Neuronal stem cell (in vitro differentiated cells): ENCODE data around the gene ZSCAN25.

Experiments
- DNase-seq: peaks from one replicate; pipeline ENCODE4 v3.0.0-alpha.2; 2013; ENCODE audit warnings: low spot score
- H2AFZ ChIP-seq: one replicate; pipeline ENCODE4 v1.6.1; 2013; ENCODE audit warnings: mild to moderate bottlenecking, low read length, inconsistent platforms
- H2AK5ac ChIP-seq: 2 replicates; pipeline ENCODE4 v1.6.1; 2013; ENCODE audit warnings: low read depth, mild to moderate bottlenecking, inconsistent platforms, low read length, moderate library complexity, mixed read lengths
- H2BK120ac ChIP-seq: 2 replicates; pipeline ENCODE4 v1.6.1; 2013; ENCODE audit warnings: low read depth, mild to moderate bottlenecking, inconsistent platforms, low read length, moderate library complexity, mixed read lengths
- H2BK12ac ChIP-seq: one replicate; pipeline ENCODE4 v1.6.1; 2013; ENCODE audit warnings: low read length, inconsistent platforms
- H2BK15ac ChIP-seq: 2 replicates; pipeline ENCODE4 v1.6.1; 2013; ENCODE audit warnings: mild to moderate bottlenecking, low read length, inconsistent platforms, mixed read lengths
- H2BK5ac ChIP-seq: one replicate; pipeline ENCODE4 v1.6.1; 2013; ENCODE audit warnings: inconsistent platforms, mild to moderate bottlenecking, low read length, moderate library complexity
- H3K14ac ChIP-seq: one replicate; pipeline ENCODE4 v1.6.1; 2013; ENCODE audit warnings: low read length, inconsistent platforms
- H3K18ac ChIP-seq: 2 replicates; pipeline ENCODE4 v1.6.1; 2013; ENCODE audit warnings: low read length, inconsistent platforms
- H3K23ac ChIP-seq: 2 replicates; pipeline ENCODE4 v1.6.1; 2013; ENCODE audit warnings: low read depth, mild to moderate bottlenecking, mixed read lengths, low read length, inconsistent platforms; ENCODE audit not compliant: poor library complexity
- H3K27ac ChIP-seq: replicated peaks from 3 replicates; pipeline ENCODE4 v1.5.1; 2013; ENCODE audit warnings: low read length, inconsistent platforms
- H3K27me3 ChIP-seq, 3 experiments: 2 replicates each; pipeline ENCODE4 v1.6.1; 2013; ENCODE audit warnings: low read length in 3 of 3, mild to moderate bottlenecking in 2 of 3, inconsistent platforms in 1 of 3, low read depth in 1 of 3, mixed read lengths in 1 of 3, moderate library complexity in 1 of 3; ENCODE audit not compliant: control insufficient read depth in 3 of 3, insufficient read depth in 3 of 3
- H3K36me3 ChIP-seq, 2 donors: replicated peaks in 1 of 2; 2 replicates each; pipeline ENCODE4 v1.6.1; 2013; ENCODE audit warnings: low read length in 2 of 2; ENCODE audit not compliant: control insufficient read depth in 2 of 2, insufficient read depth in 2 of 2
- H3K4ac ChIP-seq: 2 replicates; pipeline ENCODE4 v1.6.1; 2013; ENCODE audit warnings: inconsistent platforms, mild to moderate bottlenecking, low read length, moderate library complexity
- H3K4me1 ChIP-seq, 2 donors: 1 replicate in 1 of 2; 2 replicates in 1 of 2; pipeline ENCODE4 v1.6.1; 2013; ENCODE audit warnings: low read length in 2 of 2, low read depth in 1 of 2; ENCODE audit not compliant: control insufficient read depth in 2 of 2, insufficient read depth in 1 of 2
- H3K4me2 ChIP-seq: one replicate; pipeline ENCODE4 v1.6.1; 2013; ENCODE audit warnings: mild to moderate bottlenecking, low read length, inconsistent platforms; ENCODE audit not compliant: insufficient read depth, poor library complexity, severe bottlenecking
- H3K4me3 ChIP-seq, 2 donors: 2 replicates each; pipeline ENCODE4 v1.5.1; 2013; ENCODE audit warnings: low read length in 2 of 2, mild to moderate bottlenecking in 2 of 2, inconsistent platforms in 1 of 2, moderate library complexity in 1 of 2
- H3K79me1 ChIP-seq: one replicate; pipeline ENCODE4 v1.6.1; 2013; ENCODE audit warnings: low read depth, mild to moderate bottlenecking, inconsistent platforms, low read length, moderate library complexity
- H3K9ac ChIP-seq: one replicate; pipeline ENCODE4 v1.6.1; 2013; ENCODE audit warnings: mild to moderate bottlenecking, low read depth, low read length, inconsistent platforms; ENCODE audit not compliant: poor library complexity
- H3K9me3 ChIP-seq, 2 donors: replicated peaks in 1 of 2; 2 replicates each; pipeline versions ENCODE3 to v1.6.1; 2013; ENCODE audit warnings: low read length in 2 of 2, mild to moderate bottlenecking in 2 of 2, inconsistent platforms in 1 of 2, low read depth in 1 of 2, mixed read lengths in 1 of 2, moderate library complexity in 1 of 2; ENCODE audit not compliant: control insufficient read depth in 2 of 2, insufficient read depth in 1 of 2
- H4K8ac ChIP-seq: one replicate; pipeline ENCODE4 v1.6.1; 2013; ENCODE audit warnings: low read depth, mild to moderate bottlenecking, inconsistent platforms, low read length, moderate library complexity
- H4K91ac ChIP-seq: one replicate; pipeline ENCODE4 v1.6.1; 2013; ENCODE audit warnings: low read length, low read depth, mild to moderate bottlenecking, inconsistent platforms; ENCODE audit not compliant: poor library complexity
- WGBS, 2 donors: extraction: QIAGEN DNeasy Blood & Tissue Kit; methylation state at CpG; one replicate each; pipeline ENCODE4 v1.1.7; 2013; ENCODE audit warnings: missing lambda C conversion rate in 2 of 2, mixed read lengths in 1 of 2; ENCODE audit not compliant: insufficient read length in 2 of 2, insufficient replicate concordance in 1 of 2; ENCODE audit errors: extremely low coverage in 2 of 2; 5-methylcytosine and 5-hydroxymethylcytosine counted together

The ZSCAN25 gene

DNA sequence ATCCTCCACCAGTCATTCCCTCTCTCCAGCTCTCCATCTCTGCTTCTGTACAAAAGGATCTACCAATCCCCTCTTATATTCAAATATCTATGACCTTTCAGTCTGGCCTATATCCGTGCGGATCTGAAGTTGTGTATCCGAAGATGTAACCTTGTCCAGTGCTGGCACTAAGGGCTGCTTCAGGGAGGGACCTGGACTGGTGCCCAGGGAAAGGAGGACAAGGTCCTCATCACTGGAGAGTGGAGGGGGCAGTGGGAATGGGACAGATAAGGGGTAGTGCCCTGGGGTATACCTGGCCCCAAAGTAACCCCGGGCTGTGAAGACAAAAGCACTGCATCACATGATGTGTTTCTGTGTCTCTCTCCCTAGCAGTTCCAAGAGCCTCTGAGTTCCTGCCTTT is 16.9 kb upstream of the ZSCAN25 start:
- DNase-seq = no peak
- no CpG with 5 or more reads among the region's 4 CpGs for WGBS, 2 donors
- H3K79me1 ChIP-seq = no peaks in the 10 kb centered on the region
- no peak overlapping the region for H2AK5ac ChIP-seq
- H3K27me3 ChIP-seq = no peaks in the 10 kb centered on the region
- H3K14ac ChIP-seq = no peak overlapping the region
- H2BK15ac ChIP-seq = no peak overlapping the region
- H3K9me3 ChIP-seq = no peaks in the 10 kb centered on the region
- no peak overlapping the region for H4K91ac ChIP-seq
- H3K4me2 ChIP-seq = no peak overlapping the region
- no peak overlapping the region for H3K4me3 ChIP-seq
- no peak overlapping the region for H3K4ac ChIP-seq
- H3K36me3 ChIP-seq = no peaks in the 10 kb centered on the region
- no peak overlapping the region for H3K27ac ChIP-seq
- H3K23ac ChIP-seq = no peak overlapping the region
- H2BK120ac ChIP-seq = no peak overlapping the region
- no peak overlapping the region for H2BK12ac ChIP-seq
- H3K18ac ChIP-seq = no peak overlapping the region
- no peak overlapping the region for H2BK5ac ChIP-seq
- no peaks in the 10 kb centered on the region for H3K4me1 ChIP-seq
- no peak overlapping the region for H2AFZ ChIP-seq
- H3K9ac ChIP-seq = no peak overlapping the region
- H4K8ac ChIP-seq = no peak overlapping the region

- Histone ChIP-seq H3K9ac (peak overlapping the region; percentile 32), H3K18ac (no peak overlapping the region), H2BK15ac (no peak overlapping the region), H3K27me3 (no peaks in the 10 kb centered on the region), H3K14ac (peak overlapping the region; percentile 47), H2BK120ac (no peak overlapping the region), H3K79me1 (no peaks in the 10 kb centered on the region), H3K4me2 (no peak overlapping the region), H3K4me3 (no peak overlapping the region), H3K23ac (no peak overlapping the region), H3K36me3 (no peaks in the 10 kb centered on the region), H3K9me3 (no peaks in the 10 kb centered on the region), H2AFZ (no peak overlapping the region), H2AK5ac (no peak overlapping the region), H4K8ac (no peak overlapping the region), H3K4me1 (no peaks in the 10 kb centered on the region), H3K4ac (no peak overlapping the region), H2BK5ac (no peak overlapping the region), H3K27ac (no peak overlapping the region), H2BK12ac (no peak overlapping the region), H4K91ac (no peak overlapping the region)
- no CpG with 5 or more reads among the region's 7 CpGs for WGBS, 2 donors
- DNase-seq = no peak
These were observed 15.0 kb upstream of the ZSCAN25 start for GRCh38 chr7:99601656-99602310.

GRCh38 chr7:99605527-99605926 is 11.2 kb upstream of the ZSCAN25 start:
- Histone ChIP-seq H3K4me2 (no peak overlapping the region), H2BK12ac (no peak overlapping the region), H3K27me3 (no peaks in the 10 kb centered on the region), H3K4me3 (no peak overlapping the region), H3K27ac (no peak overlapping the region), H3K23ac (no peak overlapping the region), H2AK5ac (no peak overlapping the region), H3K79me1 (no peaks in the 10 kb centered on the region), H3K4ac (no peak overlapping the region), H4K8ac (no peak overlapping the region), H3K14ac (no peak overlapping the region), H2AFZ (no peak overlapping the region), H3K4me1 (no peaks in the 10 kb centered on the region), H4K91ac (no peak overlapping the region), H2BK5ac (no peak overlapping the region), H3K9me3 (no peaks in the 10 kb centered on the region), H2BK15ac (no peak overlapping the region), H3K18ac (no peak overlapping the region), H3K9ac (no peak overlapping the region), H3K36me3 (no peaks in the 10 kb centered on the region), H2BK120ac (no peak overlapping the region)
- WGBS, 2 donors = no CpG with 5 or more reads among the region's 7 CpGs
- DNase-seq = no peak

- H2BK5ac ChIP-seq = no peak overlapping the region
- no peak overlapping the region for H2BK15ac ChIP-seq
- no peak overlapping the region for H4K8ac ChIP-seq
- H3K4me2 ChIP-seq = no peak overlapping the region
- H3K4me3 ChIP-seq = no peak overlapping the region
- no CpG with 5 or more reads among the region's 8 CpGs for WGBS, 2 donors
- H3K18ac ChIP-seq = no peak overlapping the region
- H4K91ac ChIP-seq = no peak overlapping the region
- no peak overlapping the region for H3K9ac ChIP-seq
- no peaks in the 10 kb centered on the region for H3K79me1 ChIP-seq
- H3K4me1 ChIP-seq = no peaks in the 10 kb centered on the region
- no peak overlapping the region for H3K4ac ChIP-seq
- no peak overlapping the region for H3K14ac ChIP-seq
- no peaks in the 10 kb centered on the region for H3K9me3 ChIP-seq
- DNase-seq = no peak
- H3K36me3 ChIP-seq = no peaks in the 10 kb centered on the region
- no peak overlapping the region for H2BK12ac ChIP-seq
- no peaks in the 10 kb centered on the region for H3K27me3 ChIP-seq
- no peak overlapping the region for H2BK120ac ChIP-seq
- no peak overlapping the region for H3K23ac ChIP-seq
- H2AK5ac ChIP-seq = no peak overlapping the region
- H2AFZ ChIP-seq = no peak overlapping the region
- no peak overlapping the region for H3K27ac ChIP-seq
These were observed 10.2 kb upstream of the ZSCAN25 start for GRCh38 chr7:99606531-99606930.
